Mammary epithelial cell (primary cell): ENCODE data around the gene CAMK1G.

ENCODE experiments used
- EZH2 ChIP-seq: IDR thresholded peaks from 2 replicates; pipeline ENCODE4 v1.6.1; 2012; ENCODE audit warnings: low read length, inconsistent platforms, borderline replicate concordance
- TF ChIP-seq, protein P1 (sequence below), 2 donors: IDR thresholded peaks in 1 of 2; conservative IDR thresholded peaks in 1 of 2; 2 replicates each; pipeline ENCODE4 v1.5.1; 2011 to 2012; ENCODE audit warnings: inconsistent platforms in 2 of 2, low read length in 2 of 2, mild to moderate bottlenecking in 2 of 2, control low read depth in 1 of 2, low read depth in 1 of 2; ENCODE audit not compliant: insufficient read depth in 1 of 2; ENCODE audit errors: extremely low read depth in 1 of 2

DNA sequence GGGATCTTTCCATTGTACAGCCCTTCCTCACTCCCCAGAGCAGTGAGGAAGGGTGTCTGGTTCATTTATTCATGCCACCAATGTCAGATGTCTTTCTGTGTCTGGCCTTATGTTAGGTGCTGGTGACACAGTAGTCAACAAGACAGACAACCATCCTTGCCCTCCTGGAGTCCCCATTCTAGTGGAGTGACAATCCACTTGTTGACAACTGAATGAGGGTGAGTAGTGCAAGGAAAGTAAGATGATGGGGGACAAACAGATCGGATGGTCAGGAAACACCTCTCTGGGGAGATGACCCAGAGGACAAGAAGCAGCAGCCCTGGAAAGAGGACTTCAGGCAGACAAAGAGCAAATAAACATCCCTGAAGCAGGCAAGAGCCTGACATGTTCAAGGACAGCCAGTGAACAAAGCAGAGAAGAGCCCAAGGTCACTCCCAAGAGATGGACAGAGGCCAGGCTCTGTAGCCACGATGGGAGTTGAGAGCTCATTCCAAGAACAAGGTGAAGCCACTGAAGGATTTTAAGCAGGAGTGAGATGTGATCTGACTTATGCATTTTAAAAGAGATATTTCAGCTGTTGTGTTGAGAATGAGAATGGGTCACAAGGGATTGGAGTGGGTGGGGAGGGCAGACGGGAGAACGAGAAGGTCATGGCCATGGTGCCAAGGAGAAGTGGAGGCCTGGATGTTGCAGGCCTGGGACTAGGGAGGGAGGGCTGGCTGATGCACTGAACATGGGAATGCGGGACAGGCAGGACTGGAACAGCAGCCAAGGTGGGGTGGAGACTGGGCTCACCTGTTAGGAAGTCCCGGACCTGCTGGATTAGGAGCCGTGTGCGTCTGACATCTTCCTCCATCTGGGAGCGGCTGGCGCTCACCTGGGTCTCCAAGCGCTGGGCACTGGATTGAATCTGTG lies 38.5 kb downstream of the CAMK1G start:
- TF ChIP-seq, protein P1, sequence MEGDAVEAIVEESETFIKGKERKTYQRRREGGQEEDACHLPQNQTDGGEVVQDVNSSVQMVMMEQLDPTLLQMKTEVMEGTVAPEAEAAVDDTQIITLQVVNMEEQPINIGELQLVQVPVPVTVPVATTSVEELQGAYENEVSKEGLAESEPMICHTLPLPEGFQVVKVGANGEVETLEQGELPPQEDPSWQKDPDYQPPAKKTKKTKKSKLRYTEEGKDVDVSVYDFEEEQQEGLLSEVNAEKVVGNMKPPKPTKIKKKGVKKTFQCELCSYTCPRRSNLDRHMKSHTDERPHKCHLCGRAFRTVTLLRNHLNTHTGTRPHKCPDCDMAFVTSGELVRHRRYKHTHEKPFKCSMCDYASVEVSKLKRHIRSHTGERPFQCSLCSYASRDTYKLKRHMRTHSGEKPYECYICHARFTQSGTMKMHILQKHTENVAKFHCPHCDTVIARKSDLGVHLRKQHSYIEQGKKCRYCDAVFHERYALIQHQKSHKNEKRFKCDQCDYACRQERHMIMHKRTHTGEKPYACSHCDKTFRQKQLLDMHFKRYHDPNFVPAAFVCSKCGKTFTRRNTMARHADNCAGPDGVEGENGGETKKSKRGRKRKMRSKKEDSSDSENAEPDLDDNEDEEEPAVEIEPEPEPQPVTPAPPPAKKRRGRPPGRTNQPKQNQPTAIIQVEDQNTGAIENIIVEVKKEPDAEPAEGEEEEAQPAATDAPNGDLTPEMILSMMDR (conservative IDR thresholded peaks at IDR 0.05 in 1 of 2, IDR thresholded peaks at IDR 0.05 in 1 of 2; ENCODE audit: extremely low read depth in 1 of 2, insufficient read depth in 1 of 2, low read depth in 1 of 2, low read length in 2 of 2) = no peak
- no peak for TF ChIP-seq EZH2
